ENCODE results near the gene NR6A1. TPM values are rescaled to one million over a fixed set of nuclear protein-coding genes. Genes with fewer than 3 reads are reported as not detected.

The NR6A1 gene
- total RNA-seq, 4 donors from 2014 or later, result 1.8 to 2.8 (median 2.0) TPM

DNA sequence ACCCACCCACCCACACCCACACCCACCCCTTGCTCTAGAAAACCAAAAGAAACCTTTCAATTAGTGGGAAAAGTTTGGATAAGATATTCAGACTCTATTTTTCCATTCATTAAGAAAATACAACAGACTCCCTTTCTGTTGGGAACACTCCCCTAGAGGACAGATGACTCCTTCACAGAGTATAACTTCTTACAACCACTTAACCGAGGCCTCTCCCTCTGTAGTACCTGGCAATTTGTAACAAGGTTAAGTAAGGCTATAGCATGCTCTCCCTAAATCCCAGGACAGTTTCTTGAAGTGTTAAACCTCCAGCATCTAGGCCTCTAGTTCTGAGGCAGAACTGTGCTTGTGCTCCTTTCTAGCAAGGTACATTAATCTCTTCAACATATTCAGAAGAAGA lies 188.0 kb downstream of the NR6A1 start:
- H3K36me3 ChIP-seq, result no peaks in the 10 kb centered on the region
- H3K27me3 ChIP-seq, result no peaks in the 10 kb centered on the region
- no peak overlapping the region for H3K27ac ChIP-seq (replicated peaks in 1 of 4)
- intact Hi-C loops (cut with DNase I), result no loop called here
- 73% methylated on average over 1 of the region's 1 CpG for WGBS
- TF ChIP-seq, protein P1, sequence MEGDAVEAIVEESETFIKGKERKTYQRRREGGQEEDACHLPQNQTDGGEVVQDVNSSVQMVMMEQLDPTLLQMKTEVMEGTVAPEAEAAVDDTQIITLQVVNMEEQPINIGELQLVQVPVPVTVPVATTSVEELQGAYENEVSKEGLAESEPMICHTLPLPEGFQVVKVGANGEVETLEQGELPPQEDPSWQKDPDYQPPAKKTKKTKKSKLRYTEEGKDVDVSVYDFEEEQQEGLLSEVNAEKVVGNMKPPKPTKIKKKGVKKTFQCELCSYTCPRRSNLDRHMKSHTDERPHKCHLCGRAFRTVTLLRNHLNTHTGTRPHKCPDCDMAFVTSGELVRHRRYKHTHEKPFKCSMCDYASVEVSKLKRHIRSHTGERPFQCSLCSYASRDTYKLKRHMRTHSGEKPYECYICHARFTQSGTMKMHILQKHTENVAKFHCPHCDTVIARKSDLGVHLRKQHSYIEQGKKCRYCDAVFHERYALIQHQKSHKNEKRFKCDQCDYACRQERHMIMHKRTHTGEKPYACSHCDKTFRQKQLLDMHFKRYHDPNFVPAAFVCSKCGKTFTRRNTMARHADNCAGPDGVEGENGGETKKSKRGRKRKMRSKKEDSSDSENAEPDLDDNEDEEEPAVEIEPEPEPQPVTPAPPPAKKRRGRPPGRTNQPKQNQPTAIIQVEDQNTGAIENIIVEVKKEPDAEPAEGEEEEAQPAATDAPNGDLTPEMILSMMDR (IDR thresholded peaks at IDR 0.05), result no peak
- TF ChIP-seq POLR2AphosphoS5 (IDR thresholded peaks at IDR 0.05), result no peak
- TF ChIP-seq POLR2A (IDR thresholded peaks at IDR 0.05; ENCODE audit: low read depth), result no peak
- DNase-seq (ENCODE audit: extremely low spot score), result no peak
- H3K4me1 ChIP-seq, result no peaks in the 10 kb centered on the region
- H3K4me3 ChIP-seq, result no peak overlapping the region
- no peaks in the 10 kb centered on the region for H3K9me3 ChIP-seq

DNA sequence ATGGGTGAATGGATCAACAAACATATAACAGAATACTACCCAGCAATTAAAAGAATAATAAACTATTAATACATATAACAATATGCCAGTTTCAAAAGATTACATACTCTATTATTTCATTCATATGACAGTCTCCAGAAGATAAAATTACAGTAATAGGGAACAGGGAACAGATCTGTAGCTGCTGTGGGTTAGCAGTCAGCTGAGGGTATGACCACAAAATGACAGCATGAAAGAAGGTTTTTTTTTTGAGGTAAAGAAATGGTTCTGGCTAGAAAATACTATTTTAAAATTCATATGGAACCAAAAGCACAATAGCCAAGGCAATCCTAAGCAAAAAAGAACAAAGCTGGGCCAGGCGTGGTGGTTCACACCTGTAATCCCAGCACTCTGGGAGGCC lies 190.9 kb downstream of the NR6A1 start:
- no peaks in the 10 kb centered on the region for H3K36me3 ChIP-seq
- H3K4me1 ChIP-seq, result no peaks in the 10 kb centered on the region
- no peak overlapping the region for H3K27ac ChIP-seq (replicated peaks in 1 of 4)
- no peaks in the 10 kb centered on the region for H3K27me3 ChIP-seq
- H3K9me3 ChIP-seq, result no peaks in the 10 kb centered on the region
- no peak for DNase-seq (ENCODE audit: extremely low spot score)
- TF ChIP-seq, protein P1 (IDR thresholded peaks at IDR 0.05), result no peak
- no peak for TF ChIP-seq POLR2AphosphoS5 (IDR thresholded peaks at IDR 0.05)
- no peak for TF ChIP-seq EP300 (IDR thresholded peaks at IDR 0.05)
- TF ChIP-seq POLR2A (IDR thresholded peaks at IDR 0.05; ENCODE audit: low read depth), result no peak
- 100% methylated on average over 1 of the region's 1 CpG for WGBS
- intact Hi-C loops (cut with DNase I), result no loop called here
- no peak overlapping the region for H3K4me3 ChIP-seq

DNA sequence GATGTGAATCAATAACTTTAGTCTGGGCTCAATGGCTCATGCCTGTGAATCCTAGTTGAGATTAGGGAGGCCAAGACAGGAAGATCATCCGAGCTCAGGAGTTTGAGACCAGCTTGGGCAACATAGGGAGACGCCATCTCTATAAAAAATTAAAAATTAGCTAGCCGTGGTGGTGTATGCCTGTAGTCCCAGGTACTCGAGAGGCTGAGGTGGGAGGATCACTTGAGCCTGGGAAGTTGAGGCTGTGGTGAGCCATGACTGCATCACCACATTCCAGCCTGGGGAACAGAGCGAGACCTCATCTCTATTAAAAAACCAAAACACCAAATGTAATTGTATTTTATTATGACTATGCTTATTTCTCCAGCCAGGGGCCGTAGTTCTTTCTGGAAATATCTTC lies 194.4 kb downstream of the NR6A1 start:
- WGBS, result 97% methylated on average over 6 of the region's 6 CpGs
- Histone ChIP-seq H3K36me3 (no peaks in the 10 kb centered on the region), H3K27me3 (no peaks in the 10 kb centered on the region), H3K4me1 (no peaks in the 10 kb centered on the region), H3K4me3 (no peak overlapping the region), H3K27ac (replicated peaks in 1 of 4) (no peak overlapping the region), H3K9me3 (no peaks in the 10 kb centered on the region)
- intact Hi-C loops (cut with DNase I), result no loop called here
- no peak for TF ChIP-seq POLR2A (IDR thresholded peaks at IDR 0.05; ENCODE audit: low read depth)
- TF ChIP-seq EP300 (IDR thresholded peaks at IDR 0.05), result no peak
- no peak for DNase-seq (ENCODE audit: extremely low spot score)

DNA sequence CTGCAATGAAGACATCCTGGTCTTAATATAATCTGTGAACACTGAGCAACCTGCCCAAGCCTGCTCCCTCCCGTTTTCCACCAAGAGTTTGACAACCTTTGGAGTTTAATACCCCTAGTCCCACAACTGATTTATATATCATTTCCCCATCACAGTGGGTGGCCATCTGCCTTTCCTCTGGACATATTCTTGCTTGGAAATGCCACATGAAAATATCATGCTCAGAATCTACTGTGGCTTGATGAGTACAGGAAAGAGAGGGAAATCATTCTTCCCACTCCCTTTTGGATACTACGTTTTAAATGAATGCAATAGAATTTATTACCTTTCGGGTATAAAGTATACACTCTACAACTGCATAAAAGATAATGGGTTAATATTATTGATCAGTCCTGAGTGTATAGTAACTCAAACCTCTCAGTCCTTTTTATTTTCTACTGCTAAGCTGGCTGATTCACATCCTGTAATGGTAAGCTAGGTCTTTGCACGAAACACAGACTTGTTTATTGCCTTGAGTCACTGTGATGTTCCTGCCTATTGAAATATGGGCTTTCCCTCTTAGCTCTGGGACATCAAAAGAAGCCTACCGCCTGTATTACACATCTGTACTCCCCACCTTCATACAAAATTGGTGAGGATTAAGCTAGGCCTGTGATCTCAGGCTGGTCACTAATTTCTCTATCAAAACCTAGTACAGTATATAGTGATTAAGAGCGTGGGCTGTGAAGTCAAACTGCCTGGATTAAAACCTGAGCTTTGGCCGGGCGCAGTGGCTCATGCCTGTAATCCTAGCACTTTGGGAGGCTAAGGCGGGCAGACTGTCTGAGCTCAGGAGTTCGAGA lies 196.4 kb downstream of the NR6A1 start:
- 76% methylated on average over 10 of the region's 10 CpGs for WGBS
- TF ChIP-seq EP300 (IDR thresholded peaks at IDR 0.05) (no peak), POLR2A (IDR thresholded peaks at IDR 0.05; ENCODE audit: low read depth) (no peak), POLR2AphosphoS5 (IDR thresholded peaks at IDR 0.05) (no peak)
- TF ChIP-seq, protein P1 (IDR thresholded peaks at IDR 0.05), result no peak

DNA sequence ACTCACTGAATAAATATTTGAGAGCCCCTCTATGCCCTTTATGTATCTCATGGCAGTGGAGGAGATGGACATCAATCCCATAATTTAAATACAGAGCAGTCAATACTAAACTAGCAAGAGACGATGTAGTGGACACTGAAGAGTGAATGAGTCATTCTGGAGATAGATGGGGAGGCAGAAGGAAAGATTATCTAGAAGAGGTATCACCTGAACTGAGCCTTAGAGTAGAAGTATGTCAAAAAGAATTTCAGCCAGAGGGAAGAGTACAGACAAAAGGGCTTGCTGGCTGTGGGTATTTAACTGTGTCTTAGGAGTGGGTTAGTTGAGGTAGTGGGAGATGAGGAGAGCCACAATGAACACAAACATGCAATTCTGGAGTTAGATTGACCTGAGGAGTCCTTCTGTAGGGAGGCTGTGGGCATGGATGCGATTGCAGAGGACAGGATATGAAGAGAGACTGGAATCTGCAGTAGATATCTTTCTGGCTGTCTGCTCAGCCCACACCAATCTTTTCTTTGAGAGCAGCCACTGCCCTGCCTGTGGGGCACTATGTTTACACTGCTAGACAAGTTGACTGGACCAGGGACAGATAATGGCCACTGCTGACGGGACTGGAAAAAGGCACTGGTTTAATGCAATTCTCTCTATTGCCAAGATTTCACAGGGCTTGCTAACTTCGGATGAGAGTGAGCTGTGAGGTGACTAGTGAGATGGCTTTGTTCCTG lies 200.0 kb downstream of the NR6A1 start:
- no peak for TF ChIP-seq POLR2AphosphoS5 (IDR thresholded peaks at IDR 0.05)
- TF ChIP-seq POLR2A (IDR thresholded peaks at IDR 0.05; ENCODE audit: low read depth), result no peak
- no peak for TF ChIP-seq EP300 (IDR thresholded peaks at IDR 0.05)
- TF ChIP-seq, protein P1 (IDR thresholded peaks at IDR 0.05), result no peak
- Histone ChIP-seq H3K27me3 (no peaks in the 10 kb centered on the region), H3K36me3 (no peaks in the 10 kb centered on the region), H3K4me3 (no peak overlapping the region), H3K27ac (replicated peaks in 1 of 4) (no peak overlapping the region), H3K4me1 (peaks cover 0 to 3% (median 0%) of the 10 kb centered on the region in 4 donors), H3K9me3 (no peaks in the 10 kb centered on the region)
- DNase-seq (ENCODE audit: extremely low spot score), result no peak
- intact Hi-C loops (cut with DNase I), result no loop called here
- WGBS, result 85% methylated on average over 4 of the region's 4 CpGs

More for the DNA sequence above, 196.4 kb downstream of the NR6A1 start:
- peaks cover 0 to 3% (median 0%) of the 10 kb centered on the region in 4 donors for H3K4me1 ChIP-seq
- no peaks in the 10 kb centered on the region for H3K27me3 ChIP-seq
- no peak overlapping the region for H3K4me3 ChIP-seq
- no peak overlapping the region for H3K27ac ChIP-seq (replicated peaks in 1 of 4)
- no peaks in the 10 kb centered on the region for H3K9me3 ChIP-seq
- DNase-seq (ENCODE audit: extremely low spot score), result no peak
- H3K36me3 ChIP-seq, result no peaks in the 10 kb centered on the region
- intact Hi-C loops (cut with DNase I), result no loop called here

Measured in esophagus muscularis mucosa (tissue), 4 donors.